ENCODE measurements around the gene PKN2. TPM values are rescaled to one million over a fixed set of nuclear protein-coding genes. Genes with fewer than 3 reads are reported as not detected.

Gene PKN2
- total RNA-seq, 1 donor from 2014 or later = 23.9 TPM

GRCh38 chr1:88740784-88741183 is 56.7 kb downstream of the PKN2 start:
- no peak for DNase-seq (ENCODE audit: low read depth)
- no peak overlapping the region for H3K4me3 ChIP-seq (ENCODE audit: low read depth, low read length)
- TF ChIP-seq, protein P1, sequence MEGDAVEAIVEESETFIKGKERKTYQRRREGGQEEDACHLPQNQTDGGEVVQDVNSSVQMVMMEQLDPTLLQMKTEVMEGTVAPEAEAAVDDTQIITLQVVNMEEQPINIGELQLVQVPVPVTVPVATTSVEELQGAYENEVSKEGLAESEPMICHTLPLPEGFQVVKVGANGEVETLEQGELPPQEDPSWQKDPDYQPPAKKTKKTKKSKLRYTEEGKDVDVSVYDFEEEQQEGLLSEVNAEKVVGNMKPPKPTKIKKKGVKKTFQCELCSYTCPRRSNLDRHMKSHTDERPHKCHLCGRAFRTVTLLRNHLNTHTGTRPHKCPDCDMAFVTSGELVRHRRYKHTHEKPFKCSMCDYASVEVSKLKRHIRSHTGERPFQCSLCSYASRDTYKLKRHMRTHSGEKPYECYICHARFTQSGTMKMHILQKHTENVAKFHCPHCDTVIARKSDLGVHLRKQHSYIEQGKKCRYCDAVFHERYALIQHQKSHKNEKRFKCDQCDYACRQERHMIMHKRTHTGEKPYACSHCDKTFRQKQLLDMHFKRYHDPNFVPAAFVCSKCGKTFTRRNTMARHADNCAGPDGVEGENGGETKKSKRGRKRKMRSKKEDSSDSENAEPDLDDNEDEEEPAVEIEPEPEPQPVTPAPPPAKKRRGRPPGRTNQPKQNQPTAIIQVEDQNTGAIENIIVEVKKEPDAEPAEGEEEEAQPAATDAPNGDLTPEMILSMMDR (conservative IDR thresholded peaks at IDR 0.05; ENCODE audit: low read depth, low read length) = no peak

DNA sequence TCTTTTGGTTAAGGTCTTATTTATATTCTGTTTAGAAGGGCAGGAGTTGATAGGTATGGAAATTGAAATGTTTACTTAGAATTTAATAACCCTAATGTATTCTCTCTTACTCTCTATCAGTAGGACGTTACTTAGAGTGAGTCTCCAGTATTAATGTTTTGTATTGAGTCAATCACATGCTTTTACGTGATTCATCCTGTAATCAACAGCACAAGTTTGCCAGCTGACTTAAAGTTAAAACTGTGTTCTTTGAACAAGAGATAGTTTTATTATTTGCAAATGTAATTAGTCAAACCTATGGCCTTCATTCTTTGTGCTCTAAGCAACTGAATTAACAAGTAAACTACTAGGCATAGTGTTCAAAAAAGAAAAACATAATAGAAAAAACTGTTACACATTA is 57.3 kb downstream of the PKN2 start:
- DNase-seq (ENCODE audit: low read depth) = no peak

DNA sequence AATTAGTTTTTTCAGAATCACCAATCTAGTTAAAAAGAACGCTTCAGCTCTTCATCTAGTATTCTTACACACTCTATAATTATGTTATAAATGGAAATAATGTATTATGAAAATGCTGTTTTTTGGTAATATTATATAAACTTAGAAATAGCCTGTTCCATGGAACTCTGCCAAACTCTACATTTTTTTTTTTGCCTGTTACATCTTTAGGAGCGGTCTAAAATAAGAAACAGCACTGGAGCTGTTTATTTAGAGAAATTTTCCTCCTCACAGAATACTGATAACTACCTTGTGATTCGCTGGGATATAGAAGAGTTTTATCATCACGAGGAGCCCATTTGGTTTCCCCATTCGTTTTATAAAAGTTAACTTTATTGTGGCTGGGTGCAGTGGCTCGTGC is 58.5 kb downstream of the PKN2 start:
- no peak overlapping the region for H3K4me3 ChIP-seq (ENCODE audit: low read depth, low read length)
- no peak for DNase-seq (ENCODE audit: low read depth)
- TF ChIP-seq, protein P1 (conservative IDR thresholded peaks at IDR 0.05; ENCODE audit: low read depth, low read length) = no peak

More for the DNA sequence above, 57.3 kb downstream of the PKN2 start:
- TF ChIP-seq, protein P1 (conservative IDR thresholded peaks at IDR 0.05; ENCODE audit: low read depth, low read length) = no peak
- no peak overlapping the region for H3K4me3 ChIP-seq (ENCODE audit: low read depth, low read length)

DNA sequence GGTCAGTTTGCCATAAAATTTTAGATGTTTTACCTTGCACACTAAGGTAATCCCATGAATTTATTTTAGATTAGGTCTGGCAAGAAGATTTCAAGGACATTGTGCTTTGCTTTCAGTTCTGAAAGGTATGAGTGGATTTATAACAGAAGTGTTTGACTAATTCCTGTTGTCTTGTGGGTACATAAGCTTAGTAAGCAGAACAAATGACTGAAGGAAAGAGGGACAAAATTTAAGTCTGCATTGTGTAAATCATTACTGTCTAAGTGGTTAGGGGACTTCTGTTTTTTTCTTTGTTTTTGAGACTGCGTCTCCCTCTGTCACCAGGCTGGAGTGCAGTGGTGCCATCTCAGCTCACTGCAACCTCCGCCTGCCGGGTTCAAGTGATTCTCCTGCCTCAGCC is 60.1 kb downstream of the PKN2 start:
- no peak for DNase-seq (ENCODE audit: low read depth)
- TF ChIP-seq, protein P1 (conservative IDR thresholded peaks at IDR 0.05; ENCODE audit: low read depth, low read length) = no peak
- no peak overlapping the region for H3K4me3 ChIP-seq (ENCODE audit: low read depth, low read length)

DNA sequence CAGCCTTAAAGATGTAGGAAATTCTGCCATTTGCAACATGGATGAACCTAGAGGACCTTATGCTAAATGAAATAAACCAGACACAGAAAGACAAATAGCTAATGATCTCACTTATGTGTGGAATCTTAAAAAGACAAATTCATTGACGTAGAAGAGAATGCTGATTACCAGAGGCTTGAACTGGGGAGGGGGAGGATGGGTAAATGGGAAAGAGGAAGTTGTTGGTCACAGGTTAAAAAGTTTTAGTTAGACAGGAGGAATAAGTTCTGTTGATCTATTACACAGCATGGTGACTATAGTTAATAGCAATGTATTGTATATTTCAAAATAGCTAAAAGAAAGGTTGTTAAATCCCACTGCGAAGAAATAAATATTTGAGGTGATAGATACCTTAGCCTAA is 62.8 kb downstream of the PKN2 start:
- H3K4me3 ChIP-seq (ENCODE audit: low read depth, low read length) = no peak overlapping the region
- no peak for DNase-seq (ENCODE audit: low read depth)

DNA sequence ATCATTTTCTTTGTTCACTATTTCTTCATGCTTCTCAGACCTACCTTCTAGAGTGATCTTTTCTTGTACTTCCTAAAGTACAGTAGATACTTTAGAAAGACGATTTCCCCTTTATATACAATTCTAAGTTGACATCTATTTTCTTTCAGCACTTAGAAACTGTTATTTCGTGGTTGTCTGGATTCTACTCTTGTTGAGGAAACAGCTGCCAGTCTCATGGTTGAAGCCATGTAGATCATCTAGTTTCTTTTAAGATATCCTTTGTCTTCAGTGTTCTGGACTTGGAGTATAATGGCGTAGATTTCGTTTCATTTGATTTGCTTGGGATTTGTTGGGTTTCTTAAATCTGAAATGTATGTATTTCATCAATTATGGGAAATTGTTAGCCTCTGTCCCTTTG is 67.6 kb downstream of the PKN2 start:
- TF ChIP-seq, protein P1 (conservative IDR thresholded peaks at IDR 0.05; ENCODE audit: low read depth, low read length) = no peak
- no peak overlapping the region for H3K4me3 ChIP-seq (ENCODE audit: low read depth, low read length)
- DNase-seq (ENCODE audit: low read depth) = no peak

More for the DNA sequence above, 62.8 kb downstream of the PKN2 start:
- TF ChIP-seq, protein P1 (conservative IDR thresholded peaks at IDR 0.05; ENCODE audit: low read depth, low read length) = no peak

DNA sequence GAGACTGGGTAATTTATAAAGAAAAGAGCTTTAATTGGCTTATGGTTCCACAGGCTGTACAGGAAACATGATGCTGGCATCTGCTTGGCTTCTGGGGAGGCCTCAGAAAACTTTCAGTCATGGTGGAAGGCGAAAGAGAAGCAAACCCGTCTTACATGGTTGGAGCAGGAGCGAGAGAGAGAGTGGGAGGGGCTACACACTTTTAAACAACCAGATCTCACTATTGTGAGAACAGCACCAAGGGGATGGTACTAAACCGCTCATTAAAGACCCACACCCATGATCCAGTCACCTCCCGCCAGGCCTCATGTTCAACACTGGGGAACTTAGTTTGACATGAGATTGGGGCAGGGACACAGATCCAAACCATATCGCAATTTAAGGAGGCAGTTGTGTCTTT is 69.4 kb downstream of the PKN2 start:
- no peak for DNase-seq (ENCODE audit: low read depth)
- H3K4me3 ChIP-seq (ENCODE audit: low read depth, low read length) = no peak overlapping the region
- TF ChIP-seq, protein P1 (conservative IDR thresholded peaks at IDR 0.05; ENCODE audit: low read depth, low read length) = no peak

Measured in epithelial cell of proximal tubule (primary cell).